Ureter (tissue), 1 donor: Measurements from ENCODE around the gene MN1. TPM values are rescaled to one million over a fixed set of nuclear protein-coding genes. Genes with fewer than 3 reads are reported as not detected.

Experiments
- DNase-seq: peaks from one replicate; pipeline ENCODE4 v3.0.0-alpha.2; 2020; ENCODE audit warnings: low spot score
- total RNA-seq: library from RNA; stranded (reverse); gene quantifications from one replicate; pipeline ENCODE4 v1.2.4, GENCODE V29; 2023
- donor health status: DM: yes; HTN: yes; CAD: no.

The MN1 gene
- total RNA-seq, 1 donor from 2014 or later, result 3.3 TPM

DNA sequence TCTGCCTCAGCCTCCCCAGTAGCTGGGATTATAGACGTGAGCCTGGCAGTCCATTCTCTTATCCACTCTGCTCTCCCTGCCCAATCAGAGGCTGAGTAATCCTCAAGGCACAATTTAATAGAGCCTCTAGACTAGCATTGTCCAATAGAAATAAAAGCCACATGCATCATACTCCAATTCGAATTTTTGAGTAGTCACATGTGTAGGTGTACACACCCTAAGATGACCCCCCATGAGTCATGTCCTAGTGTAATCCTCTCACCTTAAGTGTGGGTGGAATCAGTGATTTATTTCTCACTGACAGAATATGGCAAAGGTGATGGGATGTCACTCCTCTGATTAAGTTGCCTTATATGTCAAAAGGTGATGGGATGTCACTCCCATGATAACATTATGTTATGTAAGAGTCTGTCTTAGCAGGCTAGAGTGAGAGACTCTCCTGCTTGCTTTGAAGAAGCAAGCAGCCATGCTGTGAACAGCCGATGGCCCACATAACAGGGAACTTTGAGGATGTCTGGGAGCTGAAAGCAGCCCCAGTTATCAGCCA, 61.3 kb downstream of the MN1 start:
- DNase-seq, result no peak

DNA sequence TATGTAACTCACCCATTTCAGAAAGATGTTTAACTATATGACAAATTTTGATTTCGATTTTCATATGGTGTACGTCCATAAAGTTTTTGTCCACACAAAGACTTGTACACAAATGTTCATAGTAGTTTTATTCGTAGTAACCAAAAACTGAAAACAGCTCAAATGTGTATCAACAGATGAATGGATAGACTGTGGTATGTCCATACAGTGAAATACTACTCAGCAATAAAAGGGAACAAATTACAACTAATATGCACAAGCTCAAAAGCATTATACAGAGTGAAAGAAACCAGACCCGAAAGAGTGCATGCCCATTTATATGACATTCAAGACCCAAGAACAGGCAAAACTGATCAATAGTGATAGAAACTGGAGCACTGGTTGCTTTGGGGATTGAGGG, 64.0 kb downstream of the MN1 start:
- DNase-seq, result no peak

DNA sequence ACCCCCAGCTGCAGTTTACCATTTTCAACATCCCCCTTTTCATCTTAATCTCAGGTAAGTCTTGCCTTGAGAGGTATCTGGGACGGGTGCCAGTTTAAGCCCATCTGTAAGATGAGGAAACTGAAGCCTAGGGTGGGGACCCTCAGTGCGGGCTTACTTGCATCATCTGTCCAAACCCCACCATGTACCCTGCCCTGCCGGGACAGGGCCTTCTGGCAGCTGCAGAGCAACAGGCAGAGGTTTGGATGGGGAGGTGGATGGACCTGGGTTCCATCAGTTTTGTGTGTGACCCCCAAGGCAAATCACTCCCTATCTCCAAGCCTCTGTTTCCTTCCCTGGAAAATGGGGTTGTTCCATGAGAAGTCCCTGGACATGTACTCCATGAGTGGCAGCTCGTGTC, 67.5 kb downstream of the MN1 start:
- DNase-seq, result no peak

DNA sequence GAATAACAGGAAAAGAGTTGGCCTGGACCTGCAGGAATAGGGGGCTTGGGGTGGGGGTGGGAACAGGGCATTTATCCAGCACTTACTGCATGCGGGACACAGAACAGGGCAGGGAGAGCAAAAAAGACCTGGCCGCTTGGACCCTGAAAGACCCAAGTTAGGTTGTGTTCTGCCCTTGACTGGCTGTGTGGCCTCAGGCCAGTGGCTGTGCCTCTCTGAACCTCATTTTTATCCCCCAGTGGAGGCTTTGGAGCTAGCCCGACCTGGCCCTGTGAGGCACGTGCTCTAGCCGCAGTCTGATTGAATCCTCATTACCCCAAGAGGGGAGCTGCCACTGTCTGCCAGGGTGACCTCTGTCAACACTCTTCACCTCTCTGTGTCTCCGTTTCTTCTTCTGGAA, 68.7 kb downstream of the MN1 start:
- no peak for DNase-seq

DNA sequence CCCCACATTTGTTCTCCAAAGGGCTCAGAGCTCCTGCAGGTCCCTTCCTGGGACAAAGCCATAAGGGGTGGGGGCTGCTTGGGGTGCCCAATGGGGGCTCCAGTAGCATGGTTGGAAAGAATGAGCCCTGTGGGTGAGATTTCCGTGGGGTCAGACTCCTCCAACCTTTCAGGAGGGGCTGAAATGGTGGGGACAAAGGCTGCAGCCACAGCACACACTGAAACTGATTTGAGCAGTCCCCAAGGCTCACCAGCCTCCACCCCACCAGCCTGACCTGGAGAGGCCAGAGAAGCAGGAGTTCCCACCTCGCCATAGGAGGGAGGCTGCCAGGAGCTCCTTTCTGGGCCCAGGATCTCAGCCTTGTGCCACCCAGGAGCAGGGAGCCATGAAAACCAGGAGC, 69.2 kb downstream of the MN1 start:
- no peak for DNase-seq

DNA sequence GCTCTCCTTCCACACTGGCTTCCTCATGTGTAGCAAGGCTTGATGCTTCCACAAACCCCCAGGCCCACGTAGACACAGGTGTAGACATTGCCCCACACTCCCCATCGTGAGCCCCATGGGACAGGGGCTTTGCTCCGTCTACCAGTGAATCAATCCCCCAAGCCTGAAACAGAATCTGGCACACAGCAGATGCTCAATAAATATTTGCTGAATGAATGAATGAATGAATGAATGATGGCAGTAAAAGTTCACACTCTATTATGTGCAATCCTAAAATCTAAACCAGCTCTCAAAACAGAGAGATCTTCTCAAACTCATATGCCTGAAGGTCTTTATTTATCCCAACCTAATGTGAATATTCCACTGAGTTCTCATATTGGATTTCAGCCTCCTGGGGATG, 69.9 kb downstream of the MN1 start:
- no peak for DNase-seq

DNA sequence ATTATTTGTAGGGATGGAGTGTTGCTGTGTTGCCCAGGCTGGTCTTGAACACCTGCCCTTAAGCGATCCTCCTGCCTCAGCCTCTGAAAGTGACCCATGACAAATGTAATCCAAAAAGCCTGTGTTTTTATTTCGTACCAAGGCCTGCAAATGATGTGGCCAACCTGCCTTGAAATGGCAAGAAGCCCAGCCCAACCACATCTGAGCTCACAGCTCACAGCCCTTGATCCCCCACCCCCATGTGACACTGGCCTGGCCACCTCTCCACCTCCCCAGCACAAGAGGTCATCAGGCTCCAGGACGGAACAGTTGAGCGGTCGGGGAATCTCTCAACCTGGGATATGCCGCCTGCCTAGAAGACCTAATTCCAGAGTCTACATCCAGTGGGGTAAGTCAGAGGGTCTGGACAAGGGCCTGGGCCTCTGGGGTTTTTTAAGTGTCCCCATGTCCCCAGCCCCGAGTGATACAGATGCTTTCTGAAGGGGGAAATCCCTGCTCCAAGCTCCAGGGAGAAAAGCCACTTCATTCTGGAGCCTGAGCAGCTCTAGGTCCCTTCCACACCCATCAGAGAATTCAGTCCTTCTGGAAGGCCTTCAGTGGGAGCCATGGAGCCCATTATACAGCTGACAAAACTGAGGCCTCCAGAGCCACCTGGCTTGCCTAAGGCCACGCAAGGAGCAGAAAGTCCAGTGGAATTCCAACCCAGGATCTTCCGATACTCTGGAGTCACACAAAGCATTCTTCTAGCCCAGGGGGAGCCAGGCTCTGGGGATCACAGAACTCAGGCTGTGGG, 70.7 kb downstream of the MN1 start:
- DNase-seq, result no peak

DNA sequence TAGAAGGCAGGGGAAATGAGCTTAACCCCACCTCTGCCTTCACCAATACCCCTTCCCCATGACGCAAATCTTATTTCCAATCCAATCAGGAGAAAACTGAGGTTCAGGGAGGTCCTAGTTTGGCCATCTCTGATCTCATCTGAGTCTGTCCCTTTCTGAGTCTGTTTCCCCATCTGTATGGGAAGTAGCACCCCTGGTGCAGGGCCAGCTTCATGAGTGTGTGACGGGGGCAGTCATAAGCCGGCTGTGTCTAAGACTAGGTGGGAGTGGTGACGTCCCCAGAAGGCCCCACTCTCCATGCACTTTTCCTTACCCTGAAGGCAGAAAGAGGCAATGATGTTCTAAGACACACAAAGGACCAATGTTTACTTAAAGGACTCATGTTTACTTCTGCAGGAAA, 72.3 kb downstream of the MN1 start:
- no peak for DNase-seq

DNA sequence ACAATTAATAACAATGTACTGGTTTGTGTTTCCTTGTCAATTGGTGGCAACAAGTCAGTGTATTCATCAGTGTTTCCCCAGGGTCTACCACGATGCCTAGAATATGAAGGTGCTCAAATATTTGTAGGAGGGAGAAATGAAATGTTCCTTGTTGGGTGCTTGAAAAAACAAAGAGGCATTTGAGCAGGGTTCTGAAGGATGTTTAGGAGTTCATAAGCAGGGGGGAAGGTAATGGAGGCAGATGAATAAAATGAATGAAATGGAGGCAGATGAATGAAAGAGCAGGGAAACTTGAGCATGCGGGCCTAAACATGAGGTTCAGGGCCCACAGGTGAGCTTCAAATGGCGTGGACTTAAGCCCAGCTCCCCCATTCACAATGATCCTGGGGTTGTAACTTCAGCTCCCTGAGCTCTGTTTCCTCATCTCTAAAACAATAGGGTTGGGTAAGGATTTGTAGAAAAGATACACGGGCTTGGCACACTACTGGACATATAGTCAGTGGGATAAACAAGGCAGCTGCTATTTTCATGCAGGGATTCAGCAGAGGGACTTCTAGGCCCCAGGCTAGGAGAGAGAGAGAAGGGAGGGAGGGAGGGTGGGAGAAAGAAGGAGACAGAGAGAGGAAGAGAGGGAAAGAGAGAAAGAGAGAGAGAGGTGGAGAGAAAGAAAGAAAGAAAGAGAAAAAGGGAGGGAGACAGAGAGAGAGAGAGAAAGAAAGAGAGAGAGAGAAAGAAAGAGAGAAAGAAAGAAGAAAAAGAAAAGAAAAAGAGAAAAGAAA, 73.7 kb downstream of the MN1 start:
- no peak for DNase-seq

DNA sequence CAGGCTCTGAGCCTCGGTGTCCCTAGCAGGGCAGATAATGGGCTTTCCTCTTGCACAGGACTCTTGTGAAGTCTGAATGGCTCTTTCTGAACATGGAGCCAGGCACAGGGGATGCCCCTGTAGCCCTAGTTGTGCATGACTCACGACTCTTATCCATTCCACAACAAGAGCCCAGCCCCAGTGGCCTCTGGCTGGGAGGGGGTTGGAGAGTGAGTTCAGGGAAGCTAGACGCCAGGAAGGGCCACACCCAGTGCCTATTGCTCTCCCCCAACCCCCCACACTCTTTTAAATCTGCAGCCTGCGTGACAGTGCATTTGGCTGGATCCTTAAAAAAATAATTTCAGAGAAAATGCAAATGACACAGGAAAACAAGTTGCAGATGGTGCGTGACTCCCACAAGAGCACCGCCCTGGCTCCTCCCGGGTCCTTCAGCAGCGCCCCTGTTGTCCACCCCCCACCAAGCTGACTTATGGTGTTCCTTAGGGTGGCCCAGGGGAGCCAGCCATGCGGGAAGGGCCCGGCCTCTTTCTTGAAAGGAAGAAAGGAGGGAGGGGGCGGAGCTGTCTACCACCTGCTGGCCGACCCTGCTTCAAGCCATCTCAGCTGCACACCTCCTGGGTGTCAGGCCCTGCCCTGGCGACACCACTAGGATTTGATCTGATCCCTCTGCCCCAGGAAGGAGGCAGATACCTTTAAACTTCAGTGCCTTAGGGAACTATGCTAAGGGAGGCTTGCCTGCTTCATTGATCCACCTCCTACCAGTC, 74.7 kb downstream of the MN1 start:
- DNase-seq, result peak; percentile 61

DNA sequence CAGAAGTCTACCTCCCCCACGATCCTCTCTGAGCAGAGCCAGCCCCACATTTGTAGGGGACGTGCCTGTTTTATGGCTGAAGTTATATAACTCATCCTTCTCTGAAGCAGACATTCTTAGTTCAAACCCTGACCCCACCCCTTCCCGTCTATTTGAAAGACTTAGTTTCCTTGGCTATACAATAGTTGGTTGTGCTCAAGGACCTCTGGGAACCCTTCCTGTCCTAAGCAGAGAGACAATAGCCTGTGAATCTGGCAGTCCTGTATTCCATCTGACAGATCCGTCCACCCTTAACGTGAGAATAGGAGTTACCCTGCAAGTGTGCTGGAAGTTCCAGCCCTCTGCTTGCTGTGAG, 75.2 kb downstream of the MN1 start:
- DNase-seq, result no peak

DNA sequence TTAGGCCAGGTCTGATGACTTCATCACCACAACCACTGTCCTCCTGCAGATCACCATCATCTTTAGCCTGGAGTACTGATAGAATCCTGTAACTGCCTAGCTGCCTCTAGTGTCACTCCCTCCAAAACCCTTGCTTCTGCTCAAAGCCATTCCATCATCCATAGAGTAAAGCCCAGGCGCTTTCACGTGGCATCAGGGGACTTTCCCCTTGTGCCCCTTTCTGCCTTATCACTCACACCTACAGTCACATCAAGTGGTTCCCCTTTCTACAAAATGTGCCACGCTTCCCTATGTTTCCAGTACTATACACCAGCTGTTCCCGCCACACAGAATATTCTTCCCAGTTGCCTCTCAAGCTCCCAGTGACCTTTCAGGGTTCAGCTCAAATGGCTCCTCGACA, 75.9 kb downstream of the MN1 start:
- DNase-seq, result no peak

DNA sequence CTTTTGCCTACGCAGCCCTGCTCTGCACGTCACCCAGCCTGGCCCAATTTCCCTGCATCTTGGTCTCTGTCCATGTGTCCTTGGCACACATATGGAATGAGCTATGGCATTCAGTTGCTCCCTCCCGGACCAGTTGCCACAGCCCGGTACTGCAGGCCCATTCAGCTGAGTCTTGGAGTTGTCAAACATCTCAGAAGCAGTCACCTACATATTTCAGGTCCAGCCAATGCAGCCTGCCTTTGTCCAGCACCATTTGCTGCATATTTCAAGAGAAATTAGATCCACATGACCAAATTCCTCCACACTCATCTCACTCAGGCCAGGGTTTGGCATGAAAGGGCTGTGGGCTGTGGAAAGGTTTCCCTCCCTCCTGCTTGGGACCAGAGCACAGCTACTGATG, 76.8 kb downstream of the MN1 start:
- no peak for DNase-seq

DNA sequence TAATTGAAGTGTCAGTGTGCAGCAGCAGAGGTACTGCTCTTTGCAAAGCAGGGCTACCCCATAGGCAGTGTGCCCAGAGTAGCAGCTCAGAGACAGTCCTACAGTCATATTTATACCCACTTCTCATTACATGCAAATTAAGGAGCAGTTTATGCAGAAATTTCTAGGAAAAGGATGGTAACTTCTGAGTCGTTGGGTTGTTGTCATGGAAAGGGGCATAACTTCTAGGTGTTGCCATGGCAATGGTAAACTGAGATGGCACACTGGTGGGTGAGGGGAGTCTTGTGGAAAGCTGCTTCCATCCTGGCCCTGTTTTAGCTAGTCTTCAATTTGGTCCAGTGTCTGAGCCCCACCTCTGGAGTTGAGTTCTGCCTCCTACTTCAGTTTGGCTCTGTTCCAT, 77.4 kb downstream of the MN1 start:
- no peak for DNase-seq

DNA sequence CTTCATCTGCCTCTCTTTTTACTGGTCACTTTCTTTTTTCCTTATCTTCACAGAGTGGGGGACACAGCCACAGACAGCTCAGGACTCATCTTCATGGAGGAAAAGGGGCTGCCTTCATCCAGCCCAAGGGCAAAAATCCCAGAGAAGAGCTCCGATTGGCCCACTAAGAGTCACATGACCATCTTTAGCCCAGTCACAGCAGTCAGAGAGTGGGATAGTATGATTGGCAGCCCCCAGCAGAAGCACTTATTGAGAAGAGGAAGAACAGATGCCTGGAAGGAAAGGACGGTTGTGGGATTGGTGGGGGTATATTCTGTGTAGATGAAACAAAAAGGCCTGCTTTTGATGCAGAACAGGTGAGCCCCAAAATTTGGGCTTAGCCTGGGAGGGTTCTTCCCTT, 77.8 kb downstream of the MN1 start:
- no peak for DNase-seq

DNA sequence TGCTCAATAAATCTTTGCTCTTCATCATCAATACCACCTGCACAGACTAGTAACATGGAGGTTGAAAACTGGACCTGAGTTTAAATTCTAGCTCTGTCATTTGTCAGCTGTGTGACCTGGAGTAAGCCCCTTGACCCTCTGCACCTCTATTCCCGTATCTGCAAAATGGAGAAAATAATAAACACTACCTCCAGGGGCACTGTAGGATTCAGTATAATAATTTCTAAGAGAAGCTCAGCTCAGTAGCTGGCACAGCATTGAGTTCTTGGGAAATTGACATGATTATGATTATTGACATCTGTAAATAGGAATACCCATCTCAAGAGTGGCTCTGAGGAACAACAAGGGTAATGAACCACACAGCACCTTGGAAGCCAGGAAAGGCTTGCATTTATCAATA, 78.4 kb downstream of the MN1 start:
- DNase-seq, result no peak

DNA sequence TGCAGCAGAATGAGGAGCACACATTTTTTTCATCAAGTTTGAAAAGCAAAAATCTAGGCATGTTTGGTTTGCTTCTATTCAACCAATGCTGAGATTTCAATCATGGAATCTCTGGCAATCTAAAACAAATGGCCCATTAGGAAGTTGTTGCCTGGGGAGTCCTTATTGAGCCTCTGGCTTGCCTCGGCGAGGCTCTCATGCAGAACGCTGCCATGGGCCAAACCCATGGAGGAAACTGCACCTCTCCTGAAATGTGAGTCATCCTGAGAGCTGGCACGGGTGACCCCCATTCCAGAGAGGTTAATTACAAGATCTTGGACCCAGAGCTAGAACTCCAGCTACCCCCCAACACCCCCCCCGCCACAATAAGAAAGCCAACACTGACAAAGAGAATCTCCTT, 80.7 kb downstream of the MN1 start:
- no peak for DNase-seq

DNA sequence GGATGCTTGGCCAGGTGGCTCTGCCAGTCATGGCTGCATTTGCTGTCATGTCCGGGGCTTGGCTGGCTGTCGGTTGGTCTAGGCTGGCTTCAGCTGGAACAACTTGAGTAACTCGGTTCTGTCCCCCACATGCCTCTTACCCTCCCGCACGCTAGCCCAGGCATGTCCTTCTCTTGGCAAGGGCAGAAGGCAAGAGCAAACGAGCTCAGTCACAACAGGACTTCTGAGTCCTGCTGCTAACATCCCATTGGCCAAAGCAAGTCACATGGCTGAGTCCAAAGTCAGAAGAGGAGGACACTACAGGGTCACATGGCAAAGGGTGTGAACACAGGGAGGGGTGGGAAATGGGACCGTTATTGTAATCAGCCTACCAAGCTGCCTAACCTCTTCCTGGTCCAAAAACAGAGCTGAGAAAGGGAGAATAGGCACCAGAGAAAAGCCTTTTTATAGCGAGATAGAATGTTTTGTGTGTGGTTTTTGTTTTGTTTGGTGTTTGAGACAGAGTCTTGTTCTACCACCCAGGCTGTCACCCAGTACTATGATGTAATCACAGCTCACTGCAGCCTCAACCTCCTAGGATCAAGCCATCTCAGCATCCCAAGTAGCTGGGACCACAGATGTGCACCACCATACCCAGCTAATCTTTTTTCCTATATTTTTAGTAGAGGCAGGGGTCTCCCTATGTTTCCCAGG, 81.9 kb downstream of the MN1 start:
- DNase-seq, result peak; percentile 52

DNA sequence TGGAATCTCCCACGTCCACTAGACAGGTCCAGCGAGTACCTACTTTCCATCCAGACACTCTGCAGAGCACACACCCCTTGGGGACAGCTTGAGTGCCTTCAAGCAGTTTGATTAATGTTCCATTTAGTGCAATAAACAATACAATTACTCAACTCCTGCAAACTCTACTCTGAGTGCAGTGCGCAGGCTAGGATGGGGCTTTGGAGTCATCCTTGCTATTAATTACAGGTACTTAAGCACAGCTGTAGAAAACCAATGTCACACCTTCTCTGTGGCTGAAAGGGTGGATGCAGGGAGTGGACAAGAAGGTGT, 82.6 kb downstream of the MN1 start:
- DNase-seq, result no peak

DNA sequence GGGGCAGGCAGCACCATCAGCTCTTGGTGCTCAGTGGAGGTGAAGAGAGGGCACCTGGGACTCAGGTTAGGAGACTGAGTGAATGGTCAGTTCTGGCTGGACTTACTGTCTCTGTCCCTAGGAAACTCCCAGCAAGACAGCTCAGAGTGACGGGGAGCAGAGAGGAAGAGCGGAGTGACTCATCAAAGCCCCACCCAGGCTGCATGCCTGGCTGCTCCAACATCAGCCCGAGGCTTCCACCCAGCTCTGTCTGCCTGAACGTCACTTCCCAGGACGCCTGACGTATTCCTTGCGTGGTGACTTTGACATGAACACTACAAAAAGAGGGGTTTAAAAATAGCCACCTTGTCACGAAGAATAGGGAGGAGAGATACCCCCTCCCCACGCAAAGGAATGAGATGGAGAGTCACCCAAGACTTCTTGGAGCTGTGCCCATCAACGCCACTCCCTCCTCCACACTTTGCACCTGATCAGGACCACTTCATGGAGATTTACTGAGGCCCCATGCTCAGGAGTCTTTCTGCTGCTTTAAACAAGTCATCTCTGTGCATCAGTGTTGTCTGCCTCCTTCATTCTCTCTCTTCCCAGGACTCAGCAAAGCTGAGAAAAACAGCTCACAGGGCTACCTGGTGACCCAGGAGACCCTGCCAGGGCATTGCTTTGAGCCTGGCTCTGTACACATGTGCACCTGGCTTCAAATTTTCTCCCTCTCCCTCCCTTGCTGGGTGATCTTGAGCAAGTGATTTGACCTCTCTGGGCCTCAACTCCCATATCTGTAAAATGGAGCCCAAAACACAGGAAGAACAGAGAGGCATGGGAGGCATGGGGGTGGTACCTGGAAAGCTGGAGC, 83.1 kb downstream of the MN1 start:
- DNase-seq, result peak; percentile 64

DNA sequence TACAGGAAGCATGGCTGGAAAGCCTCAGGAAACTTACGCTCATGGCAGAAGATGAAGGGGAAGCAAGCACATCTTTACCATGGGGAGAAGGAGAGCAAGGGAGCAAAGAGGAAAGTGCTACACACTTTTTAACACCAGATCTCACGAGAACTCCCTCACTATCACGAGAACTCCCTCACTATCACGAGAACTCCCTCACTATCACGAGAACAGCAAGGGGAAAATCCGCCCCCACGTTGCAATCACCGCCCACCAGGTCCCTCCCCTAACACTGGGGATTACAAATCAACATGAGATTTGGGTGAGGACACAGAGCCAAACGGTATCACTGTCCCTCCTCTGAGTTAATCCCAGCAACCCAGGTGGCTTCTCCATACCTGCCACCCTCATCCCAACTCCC, 84.5 kb downstream of the MN1 start:
- no peak for DNase-seq
